ENCODE measurements around the gene OPCML. TPM values are rescaled to one million over a fixed set of nuclear protein-coding genes. Genes with fewer than 3 reads are reported as not detected.

OPCML gene
- total and polyA plus RNA-seq, 2 of the 13 experiments (the other 11 are each of a cell fraction or from before 2014, with no cell fraction given), result not detected

GRCh38 chr11:132595246-132595645 is 937.1 kb downstream of the OPCML start:
- no peaks in the 10 kb centered on the region for H4K20me1 ChIP-seq (ENCODE audit: insufficient read depth, low read length)
- no peaks in the 10 kb centered on the region for H3K4me1 ChIP-seq (ENCODE audit: insufficient read depth, low read length)
- CTCF ChIA-PET (ENCODE audit: low intra/inter-chr PET ratio, low total read pairs), result no interaction called here
- WGBS (ENCODE audit: low lambda C conversion rate), result 0% methylated on average over 1 of the region's 1 CpG
- H3K27me3 ChIP-seq (ENCODE audit: control insufficient read depth in 1 of 2, insufficient read depth in 2 of 2, low read length in 2 of 2), result no peaks in the 10 kb centered on the region
- H3K4me2 ChIP-seq (ENCODE audit: low read depth, low read length), result no peak overlapping the region
- H3K79me2 ChIP-seq (ENCODE audit: insufficient read depth, low read length), result no peaks in the 10 kb centered on the region
- no peak for DNase-seq (ENCODE audit: low spot score)
- FAIRE-seq, result no peak
- H3K4me3 ChIP-seq (replicated peaks in 1 of 3; ENCODE audit: insufficient read depth in 1 of 3, low read depth in 2 of 3, low read length in 3 of 3), result no peak overlapping the region
- H3K9ac ChIP-seq (ENCODE audit: insufficient read depth, low read depth, low read length), result no peak overlapping the region
- H3K36me3 ChIP-seq (replicated peaks in 1 of 2; ENCODE audit: control insufficient read depth in 1 of 2, insufficient read depth in 2 of 2, low read length in 2 of 2), result no peaks in the 10 kb centered on the region
- intact Hi-C loops (cut with micrococcal nuclease; ENCODE audit: unreplicated experiment) (no loop called here), in situ Hi-C loops (cut with HindIII; ENCODE audit: extremely low pct_ligation_motif_present, low pct_unique_long_range_greater_than_20kb) (no loop called here)
- TF ChIP-seq RELA (CRISPR knock-in tag; IDR thresholded peaks at IDR 0.05) (no peak), NFATC3 (CRISPR knock-in tag; IDR thresholded peaks at IDR 0.05) (no peak), ZNF468 (CRISPR knock-in tag; IDR thresholded peaks at IDR 0.05) (no peak), ZNF598 (CRISPR knock-in tag; IDR thresholded peaks at IDR 0.05; ENCODE audit: borderline replicate concordance) (no peak), ZMYM3 (CRISPR knock-in tag; IDR thresholded peaks at IDR 0.05) (no peak), TAF1 (CRISPR knock-in tag; IDR thresholded peaks at IDR 0.05) (no peak), ZSCAN20 (CRISPR knock-in tag; IDR thresholded peaks at IDR 0.05; ENCODE audit: borderline replicate concordance) (no peak), NR3C1 (CRISPR knock-in tag; IDR thresholded peaks at IDR 0.05) (no peak), KDM1A (CRISPR knock-in tag; IDR thresholded peaks at IDR 0.05) (no peak), NPAS2 (CRISPR knock-in tag; IDR thresholded peaks at IDR 0.05; ENCODE audit: borderline replicate concordance) (no peak), ZNF558 (CRISPR knock-in tag; IDR thresholded peaks at IDR 0.05; ENCODE audit: borderline replicate concordance) (no peak), ZNF639 (CRISPR knock-in tag; conservative IDR thresholded peaks at IDR 0.05) (no peak), ARHGAP35 (CRISPR knock-in tag; IDR thresholded peaks at IDR 0.05; ENCODE audit: borderline replicate concordance) (no peak), ZNF263 (CRISPR knock-in tag; IDR thresholded peaks at IDR 0.05) (no peak)
- TF ChIP-seq, protein P1, sequence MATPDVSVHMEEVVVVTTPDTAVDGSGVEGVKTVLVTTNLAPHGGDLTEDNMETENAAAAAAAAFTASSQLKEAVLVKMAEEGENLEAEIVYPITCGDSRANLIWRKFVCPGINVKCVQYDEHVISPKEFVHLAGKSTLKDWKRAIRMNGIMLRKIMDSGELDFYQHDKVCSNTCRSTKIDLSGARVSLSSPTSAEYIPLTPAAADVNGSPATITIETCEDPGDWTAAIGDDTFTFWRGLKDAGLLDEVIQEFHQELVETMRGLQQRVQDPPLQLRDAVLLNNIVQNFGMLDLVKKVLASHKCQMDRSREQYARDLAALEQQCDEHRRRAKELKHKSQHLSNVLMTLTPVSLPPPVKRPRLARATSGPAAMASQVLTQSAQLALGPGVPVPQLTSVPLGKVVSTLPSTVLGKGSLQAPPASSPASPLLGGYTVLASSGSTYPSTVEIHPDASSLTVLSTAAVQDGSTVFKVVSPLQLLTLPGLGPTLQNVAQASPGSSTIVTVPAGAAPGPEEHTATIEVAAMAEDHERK (CRISPR knock-in tag; IDR thresholded peaks at IDR 0.05; ENCODE audit: low read depth), result no peak
- no TSS peak for BruUV-seq (replicated peaks)
- POLR2A ChIA-PET, result no interaction called here
- H2AFZ ChIP-seq (ENCODE audit: low read length), result no peak overlapping the region
- ATAC-seq, result no peak
- H3K27ac ChIP-seq (ENCODE audit: extremely low read length, insufficient read depth, low read length), result no peak overlapping the region
- H3K9me3 ChIP-seq (ENCODE audit: low read length), result peaks cover 80% of the 10 kb centered on the region

Data from HepG2 (cell line).